ENCODE measurements around the gene BDH1.

DNA sequence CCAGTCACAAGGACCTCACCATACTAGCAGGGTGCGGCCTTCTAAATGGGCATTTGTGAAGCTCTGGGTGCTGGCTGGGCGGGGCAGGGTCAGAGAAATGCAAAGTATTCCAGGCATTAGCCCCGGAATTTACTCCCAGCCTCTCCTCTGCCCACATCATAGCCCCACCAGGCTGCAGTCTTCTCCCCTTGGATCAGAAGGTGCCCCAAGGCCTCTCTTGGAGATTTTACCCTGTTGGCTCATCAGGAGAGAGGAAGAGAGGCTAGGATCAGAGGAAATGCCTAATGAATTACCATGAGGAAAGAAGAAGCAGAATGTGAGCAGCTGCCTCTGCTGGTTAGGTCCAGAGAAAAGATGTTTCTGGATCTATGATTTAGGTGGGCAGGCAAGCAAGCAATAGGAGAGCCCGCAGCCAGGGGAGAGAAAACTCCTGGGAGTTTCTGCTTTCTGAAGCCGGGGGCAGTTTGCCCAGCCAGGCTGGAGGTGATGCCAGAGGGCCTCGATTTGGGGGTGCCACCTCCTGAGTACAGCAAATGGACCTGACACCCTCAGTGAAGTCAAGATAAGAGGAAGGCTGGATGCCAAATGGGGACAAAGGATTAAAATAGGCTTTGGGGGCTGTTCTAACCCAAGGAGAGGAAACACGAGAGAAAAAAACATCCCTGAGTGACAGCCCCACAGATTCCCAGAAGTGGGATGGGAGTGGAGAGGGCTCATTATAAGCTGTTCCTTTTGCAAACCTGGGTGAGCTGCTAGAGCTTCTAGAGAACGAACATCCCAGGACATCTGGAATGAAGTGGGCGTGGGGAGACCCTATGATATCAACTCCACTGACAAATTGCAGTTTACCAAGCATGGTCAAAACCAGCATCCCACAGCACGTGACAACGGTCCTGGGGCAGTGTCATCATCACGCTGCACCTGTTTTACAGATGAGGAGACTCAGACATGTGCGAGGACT, 65.4 kb downstream of the BDH1 start:
- TF ChIP-seq, protein P1, sequence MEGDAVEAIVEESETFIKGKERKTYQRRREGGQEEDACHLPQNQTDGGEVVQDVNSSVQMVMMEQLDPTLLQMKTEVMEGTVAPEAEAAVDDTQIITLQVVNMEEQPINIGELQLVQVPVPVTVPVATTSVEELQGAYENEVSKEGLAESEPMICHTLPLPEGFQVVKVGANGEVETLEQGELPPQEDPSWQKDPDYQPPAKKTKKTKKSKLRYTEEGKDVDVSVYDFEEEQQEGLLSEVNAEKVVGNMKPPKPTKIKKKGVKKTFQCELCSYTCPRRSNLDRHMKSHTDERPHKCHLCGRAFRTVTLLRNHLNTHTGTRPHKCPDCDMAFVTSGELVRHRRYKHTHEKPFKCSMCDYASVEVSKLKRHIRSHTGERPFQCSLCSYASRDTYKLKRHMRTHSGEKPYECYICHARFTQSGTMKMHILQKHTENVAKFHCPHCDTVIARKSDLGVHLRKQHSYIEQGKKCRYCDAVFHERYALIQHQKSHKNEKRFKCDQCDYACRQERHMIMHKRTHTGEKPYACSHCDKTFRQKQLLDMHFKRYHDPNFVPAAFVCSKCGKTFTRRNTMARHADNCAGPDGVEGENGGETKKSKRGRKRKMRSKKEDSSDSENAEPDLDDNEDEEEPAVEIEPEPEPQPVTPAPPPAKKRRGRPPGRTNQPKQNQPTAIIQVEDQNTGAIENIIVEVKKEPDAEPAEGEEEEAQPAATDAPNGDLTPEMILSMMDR (IDR thresholded peaks at IDR 0.05; ENCODE audit: insufficient read depth, low read length, poor library complexity, severe bottlenecking): no peak
- TF ChIP-seq EZH2phosphoT487 (conservative IDR thresholded peaks at IDR 0.05; ENCODE audit: low read length): no peak

Data from SU-DHL-6 (cell line).